ENCODE results near the gene SNRNP70. TPM values are rescaled to one million over a fixed set of nuclear protein-coding genes. Genes with fewer than 3 reads are reported as not detected.

SNRNP70 gene
- total and polyA plus RNA-seq, 2 of the 13 experiments (the other 11 are each of a cell fraction or from before 2014, with no cell fraction given) = 150 to 210 TPM

- no peak for TF ChIP-seq BCLAF1 (IDR thresholded peaks at IDR 0.05)
- no peak for TF ChIP-seq RBM22 (optimal IDR thresholded peaks at IDR 0.05; ENCODE audit: low read length)
- peak; percentile 93 for TF ChIP-seq ZFP91 (CRISPR knock-in tag; IDR thresholded peaks at IDR 0.05; ENCODE audit: borderline replicate concordance)
- TF ChIP-seq POLR2AphosphoS5 (IDR thresholded peaks at IDR 0.05; ENCODE audit: low read depth, low read length) = peak; percentile 48; the same call in 1 of the 2 replicates
- peak; percentile 70; the same call in 1 of the 2 replicates for TF ChIP-seq ZNF512B (CRISPR knock-in tag; IDR thresholded peaks at IDR 0.05; ENCODE audit: borderline replicate concordance)
- TF ChIP-seq POLR2A (IDR thresholded peaks at IDR 0.05; ENCODE audit: insufficient read depth in 1 of 2, low read depth in 2 of 2, low read length in 2 of 2) = peak; percentile 17 to 80; a peak in 3 of 4 replicates
- peak; percentile 88 for TF ChIP-seq KDM2A (CRISPR knock-in tag; IDR thresholded peaks at IDR 0.05; ENCODE audit: borderline replicate concordance, low read depth)
- no peak for TF ChIP-seq SNRNP70 (IDR thresholded peaks at IDR 0.05; ENCODE audit: low read depth, low read length)
- peak; percentile 89; the same call in 1 of the 2 replicates for TF ChIP-seq JUN (CRISPR knock-in tag; IDR thresholded peaks at IDR 0.05)
- no peak for TF ChIP-seq STAT6 (CRISPR knock-in tag; IDR thresholded peaks at IDR 0.05; ENCODE audit: borderline replicate concordance)
- TF ChIP-seq KDM6A (CRISPR knock-in tag; IDR thresholded peaks at IDR 0.05; ENCODE audit: low read depth) = no peak
- no peak for TF ChIP-seq ZNF597 (CRISPR knock-in tag; IDR thresholded peaks at IDR 0.05)
- TF ChIP-seq ZNF570 (CRISPR knock-in tag; IDR thresholded peaks at IDR 0.05; ENCODE audit: borderline replicate concordance) = 0 out of 2 replicates have a peak, but pooled peaks have one; percentile 93
- TF ChIP-seq NKX3-1 (CRISPR knock-in tag; IDR thresholded peaks at IDR 0.05) = peak; percentile 100
- peak; percentile 78; the same call in 1 of the 2 replicates for TF ChIP-seq ZNF362 (CRISPR knock-in tag; IDR thresholded peaks at IDR 0.05; ENCODE audit: borderline replicate concordance)
Observed at GRCh38 chr19:49127674-49128544, 42.7 kb downstream of the SNRNP70 start (continued).
